GM12892 (cell line): Measurements from ENCODE around the gene FNIP2.

ENCODE experiments used
- POLR2A ChIP-seq: IDR thresholded peaks from 2 replicates; pipeline ENCODE4 v1.6.1; 2011; ENCODE audit warnings: low read depth, low read length, control low read depth
- POLR2AphosphoS5 ChIP-seq: IDR thresholded peaks from 2 replicates; pipeline ENCODE4 v1.6.1; 2011; ENCODE audit warnings: low read depth, low read length, control low read depth
- TAF1 ChIP-seq: IDR thresholded peaks from 2 replicates; pipeline ENCODE4 v1.6.1; 2011; ENCODE audit warnings: low read depth, mild to moderate bottlenecking, control low read depth, low read length, borderline replicate concordance

- TF ChIP-seq POLR2AphosphoS5 (no peak), POLR2A (no peak), TAF1 (no peak)
These were observed 144.0 kb downstream of the FNIP2 start for GRCh38 chr4:158912806-158913205.
